KOPT-K1 (cell line): ENCODE results near the gene DRAM2.

Source experiments
- H3K27ac ChIP-seq: fragments of 200-600 bp; sonication (generic); 2 replicates; pipeline ENCODE4 v1.5.1; 2016; ENCODE audit warnings: antibody characterized with exemption, mild to moderate bottlenecking, low read depth, low read length; ENCODE audit not compliant: poor library complexity, severe bottlenecking
- H3K36me3 ChIP-seq: fragments of 200-600 bp; sonication (generic); 2 replicates; pipeline ENCODE4 v1.5.1; 2017; ENCODE audit warnings: antibody characterized with exemption, mild to moderate bottlenecking, low read length, moderate library complexity; ENCODE audit not compliant: insufficient read depth
- H3K9me3 ChIP-seq: fragments of 200-600 bp; sonication (generic); 2 replicates; pipeline ENCODE4 v1.5.1; 2017; ENCODE audit warnings: antibody characterized with exemption, low read length, mild to moderate bottlenecking; ENCODE audit not compliant: insufficient read depth, poor library complexity, severe bottlenecking

The DRAM2 gene

DNA sequence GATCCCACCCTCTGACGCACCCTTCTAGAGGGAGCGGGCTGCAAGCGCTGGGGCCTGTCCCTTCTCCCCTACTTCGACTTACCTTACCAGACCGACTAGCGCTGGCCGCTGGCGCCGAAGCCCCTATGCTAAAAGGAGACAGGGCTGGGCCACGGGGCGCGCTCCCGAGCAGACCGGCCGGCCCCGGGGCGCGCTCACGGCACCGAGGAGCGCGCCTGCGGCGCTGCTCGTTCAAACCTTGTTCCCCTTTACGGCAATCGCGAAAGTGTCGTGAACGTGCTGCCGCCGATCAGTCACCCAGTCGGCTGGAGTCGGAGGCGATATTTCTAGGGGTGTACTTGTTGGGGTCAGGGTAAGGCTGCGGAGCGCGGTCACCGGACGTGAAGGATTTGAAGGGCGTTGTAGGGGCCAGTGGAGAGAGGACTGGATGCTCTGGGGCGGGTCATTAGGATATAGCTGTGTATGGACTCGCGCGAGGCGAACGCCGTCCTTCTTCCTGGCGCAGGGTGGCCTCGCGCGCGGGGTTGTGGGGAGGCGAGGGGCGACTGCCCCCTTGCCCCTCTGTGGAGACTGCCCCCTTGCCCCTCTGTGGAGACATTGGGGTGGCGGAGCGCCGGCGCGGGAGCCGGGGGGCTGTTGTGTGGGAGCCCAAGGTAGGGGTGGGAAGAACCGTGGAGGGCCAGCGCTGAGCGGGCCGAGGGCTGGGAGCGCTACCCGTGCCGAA lies at the start of gene DRAM2, which contains the start of gene CEPT1:
TSS of gene DRAM2 (minus strand) at position 138 of the 724 bp plus-strand sequence. CDS start 8,539 bp downstream, outside the sequence.
TSS of gene CEPT1 (plus strand) at position 268 of the 724 bp plus-strand sequence. CDS start 7,492 bp downstream, outside the sequence.
- Histone ChIP-seq H3K9me3 (no peaks in the 10 kb centered on the region), H3K27ac (peak within 1 kb of the TSS; percentile 89), H3K36me3 (peaks cover 37% of the 10 kb centered on the region)

DNA sequence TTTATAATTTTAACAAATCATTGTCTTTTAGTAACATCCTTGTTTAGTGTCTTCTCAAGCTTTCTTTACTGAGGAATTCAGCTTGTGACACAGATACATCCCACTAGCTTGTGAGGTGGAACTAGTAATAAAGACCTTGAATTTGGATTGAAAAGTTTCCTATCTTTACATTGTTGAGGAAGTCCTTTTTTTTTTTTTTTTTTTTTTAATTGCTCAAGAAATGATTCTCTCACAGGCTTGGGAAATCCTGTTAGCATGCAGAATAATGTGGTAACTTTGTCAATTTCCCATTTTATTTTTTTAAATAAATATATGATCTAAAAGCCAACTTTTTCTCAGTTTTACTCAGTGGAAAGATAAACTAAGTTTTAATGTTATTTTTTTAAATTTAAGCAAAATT lies 44.8 kb upstream of the DRAM2 start:
- peaks cover 96% of the 10 kb centered on the region for H3K36me3 ChIP-seq
- H3K9me3 ChIP-seq = no peaks in the 10 kb centered on the region
- H3K27ac ChIP-seq = no peak overlapping the region

DNA sequence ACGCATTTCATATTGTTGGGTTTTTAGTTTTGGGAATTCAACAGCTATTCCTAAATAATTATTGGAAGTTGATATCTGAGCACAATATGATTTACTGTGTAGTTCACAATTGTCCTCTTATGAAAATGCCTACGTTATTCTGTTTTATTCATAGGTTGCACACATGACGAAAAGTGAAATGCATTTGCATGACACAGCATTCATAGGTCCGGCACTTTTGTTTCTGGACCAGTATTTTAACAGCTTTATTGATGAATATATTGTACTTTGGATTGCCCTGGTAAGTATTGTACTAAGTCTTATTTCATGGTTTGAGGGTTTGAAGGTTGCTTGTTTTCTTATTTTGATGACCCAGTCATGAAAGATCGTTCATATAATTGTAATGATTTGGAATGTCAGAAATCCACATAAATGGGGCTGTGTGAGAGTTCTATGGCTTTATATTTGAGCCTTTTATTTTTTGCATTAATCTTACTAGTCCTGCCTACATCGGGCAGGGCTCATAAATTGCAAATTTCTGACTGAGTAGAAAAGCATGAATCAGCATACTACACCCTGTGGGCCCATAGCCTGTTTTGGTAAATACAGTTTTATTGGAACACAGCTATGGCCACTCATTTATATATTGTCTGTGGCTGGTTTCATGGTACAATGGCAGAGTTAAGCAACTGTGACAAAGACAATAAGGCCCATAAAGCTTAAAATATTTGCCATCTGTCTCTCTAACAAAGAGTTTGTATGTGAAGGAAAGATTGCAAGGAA lies 43.6 kb upstream of the DRAM2 start:
- no peaks in the 10 kb centered on the region for H3K9me3 ChIP-seq
- peaks cover 96% of the 10 kb centered on the region for H3K36me3 ChIP-seq
- H3K27ac ChIP-seq = no peak overlapping the region

DNA sequence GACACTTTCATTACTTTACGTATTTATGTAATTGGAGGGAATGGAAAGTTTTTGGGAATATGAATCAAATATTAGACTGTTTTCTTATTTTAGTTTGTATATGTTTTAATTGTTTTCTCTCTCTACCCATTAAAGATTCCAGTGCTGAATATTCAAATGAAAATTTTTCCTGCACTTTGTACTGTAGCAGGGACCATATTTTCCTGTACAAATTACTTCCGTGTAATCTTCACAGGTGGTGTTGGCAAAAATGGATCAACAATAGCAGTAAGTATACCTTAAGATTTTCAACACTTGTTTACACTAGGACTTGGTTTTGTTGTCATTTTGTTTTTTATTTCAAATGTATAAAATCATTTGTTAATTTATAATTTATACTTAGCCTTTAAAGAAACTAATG lies 42.2 kb upstream of the DRAM2 start:
- Histone ChIP-seq H3K27ac (no peak overlapping the region), H3K36me3 (peaks cover 96% of the 10 kb centered on the region), H3K9me3 (no peaks in the 10 kb centered on the region)

DNA sequence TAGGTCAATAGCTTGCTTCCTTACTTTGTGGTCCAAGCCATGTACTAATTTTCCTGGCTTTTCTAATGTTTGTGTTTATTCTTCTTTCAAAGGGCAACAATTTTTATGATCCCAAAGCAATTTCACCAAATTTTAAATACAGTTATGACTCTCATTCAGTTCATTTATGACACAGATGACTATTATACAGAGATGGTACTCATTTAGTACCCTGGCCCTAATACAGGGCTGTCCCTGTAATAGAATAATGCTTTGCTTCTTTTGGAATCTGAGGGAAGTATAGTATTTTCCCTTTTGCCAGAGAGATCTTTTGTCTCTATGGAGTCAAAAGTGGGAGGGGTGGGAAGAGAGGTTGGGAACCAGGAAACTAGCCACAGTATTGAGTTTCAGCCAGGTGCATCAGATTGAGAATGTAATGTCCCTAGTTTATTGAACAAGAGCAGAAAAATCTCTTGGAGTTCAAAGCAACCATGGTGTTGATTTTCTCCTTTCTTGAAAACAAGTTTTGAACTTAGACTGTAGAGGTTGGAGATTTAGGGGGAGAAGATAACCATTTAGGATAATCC lies 40.2 kb upstream of the DRAM2 start:
- no peaks in the 10 kb centered on the region for H3K9me3 ChIP-seq
- H3K36me3 ChIP-seq = peaks cover 96% of the 10 kb centered on the region
- no peak overlapping the region for H3K27ac ChIP-seq

DNA sequence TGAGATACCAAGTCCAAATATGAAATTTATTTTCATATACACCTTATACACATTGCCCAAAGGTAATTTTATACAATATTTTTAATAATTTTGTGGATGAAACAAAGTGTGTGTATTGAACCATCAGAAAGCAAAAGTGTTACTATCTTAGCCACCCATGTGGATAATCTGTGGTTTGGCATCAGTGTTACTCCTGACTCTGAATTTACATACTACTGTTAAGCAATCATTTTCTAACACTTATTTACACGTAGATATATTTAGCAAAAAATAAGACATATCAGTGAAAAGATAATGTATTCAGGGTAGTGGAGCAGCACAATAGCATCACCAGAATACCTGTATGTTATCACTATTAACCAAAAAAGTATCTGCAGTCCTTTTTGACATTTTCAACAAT lies 36.8 kb upstream of the DRAM2 start:
- Histone ChIP-seq H3K9me3 (no peaks in the 10 kb centered on the region), H3K27ac (no peak overlapping the region), H3K36me3 (peaks cover 89% of the 10 kb centered on the region)

DNA sequence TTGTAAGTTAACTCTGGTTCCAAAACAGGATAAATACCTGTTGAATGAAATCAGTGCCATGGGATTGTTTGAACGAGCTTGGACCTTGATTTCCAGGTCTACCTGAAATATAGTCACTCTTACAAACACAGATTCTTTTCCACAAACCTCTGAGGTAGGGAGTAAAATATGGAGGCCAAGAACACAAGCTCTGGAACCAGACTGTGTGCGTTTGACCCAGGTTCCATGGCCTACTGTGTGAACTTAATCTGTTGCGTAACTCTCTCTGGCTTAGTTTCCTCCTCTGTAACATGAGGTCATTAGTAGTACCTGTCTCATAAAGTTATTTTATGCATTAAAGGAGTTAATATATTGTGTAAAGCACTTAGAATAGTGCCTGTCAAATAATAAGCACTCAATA lies 35.5 kb upstream of the DRAM2 start:
- Histone ChIP-seq H3K36me3 (peaks cover 91% of the 10 kb centered on the region), H3K27ac (no peak overlapping the region), H3K9me3 (no peaks in the 10 kb centered on the region)

DNA sequence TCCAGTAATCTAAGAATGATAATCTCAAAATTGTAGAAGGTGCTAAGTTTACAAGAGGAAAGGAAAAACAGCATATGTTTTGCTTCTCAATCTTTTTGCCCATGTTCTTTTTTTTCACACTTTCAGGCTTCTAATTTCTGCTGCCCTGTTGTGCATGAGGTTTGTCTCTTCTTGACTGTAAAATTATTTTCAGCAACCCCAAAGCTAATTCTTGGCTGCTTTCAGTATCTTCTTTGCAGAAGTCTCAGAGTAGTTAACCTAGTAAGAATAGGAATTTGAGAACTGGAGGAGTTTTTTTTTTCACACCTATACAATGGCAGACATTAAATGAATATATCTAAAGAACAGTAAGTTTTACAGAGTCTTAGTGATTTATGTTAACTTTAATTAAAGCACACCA lies 34.2 kb upstream of the DRAM2 start:
- peaks cover 91% of the 10 kb centered on the region for H3K36me3 ChIP-seq
- H3K27ac ChIP-seq = no peak overlapping the region
- no peaks in the 10 kb centered on the region for H3K9me3 ChIP-seq

DNA sequence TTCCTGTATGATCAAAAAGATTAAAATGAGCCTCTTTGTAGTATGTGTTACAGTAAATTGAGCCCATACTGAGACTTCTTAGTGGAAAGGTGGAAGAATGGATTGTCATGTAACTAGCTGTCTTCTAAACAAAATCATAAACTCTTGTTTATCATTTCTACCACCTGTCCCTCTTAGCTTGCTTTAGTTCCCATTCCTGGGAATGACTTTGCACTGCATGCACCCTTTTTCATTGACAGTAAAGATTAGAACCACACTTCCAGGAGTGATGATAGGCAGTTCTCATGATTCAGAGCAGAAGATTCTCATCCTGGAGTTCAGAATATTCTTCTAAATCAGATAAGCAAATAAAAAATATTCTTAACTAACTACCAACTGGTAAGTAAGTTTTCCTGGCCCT lies 32.6 kb upstream of the DRAM2 start:
- Histone ChIP-seq H3K36me3 (peaks cover 91% of the 10 kb centered on the region), H3K9me3 (no peaks in the 10 kb centered on the region), H3K27ac (no peak overlapping the region)

DNA sequence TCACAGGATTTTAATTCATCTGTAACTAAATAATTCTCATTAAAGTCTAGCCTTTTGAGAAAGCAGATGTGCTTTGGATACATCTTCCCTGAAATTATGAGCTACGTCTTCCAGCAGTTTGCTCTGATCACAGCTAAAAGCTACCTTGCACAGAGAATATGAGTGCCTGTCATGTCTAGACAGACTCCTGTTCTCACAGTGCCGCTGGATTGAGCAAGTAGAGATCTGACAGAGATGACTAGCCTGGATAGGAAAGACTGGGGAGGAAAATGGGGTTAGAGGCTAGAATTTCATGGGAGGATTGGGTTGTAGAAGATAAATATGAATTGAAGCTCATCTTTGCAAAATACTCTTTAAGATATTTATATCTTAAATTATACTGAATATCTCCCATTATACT lies 24.3 kb upstream of the DRAM2 start:
- Histone ChIP-seq H3K36me3 (peaks cover 95% of the 10 kb centered on the region), H3K27ac (no peak overlapping the region), H3K9me3 (no peaks in the 10 kb centered on the region)

DNA sequence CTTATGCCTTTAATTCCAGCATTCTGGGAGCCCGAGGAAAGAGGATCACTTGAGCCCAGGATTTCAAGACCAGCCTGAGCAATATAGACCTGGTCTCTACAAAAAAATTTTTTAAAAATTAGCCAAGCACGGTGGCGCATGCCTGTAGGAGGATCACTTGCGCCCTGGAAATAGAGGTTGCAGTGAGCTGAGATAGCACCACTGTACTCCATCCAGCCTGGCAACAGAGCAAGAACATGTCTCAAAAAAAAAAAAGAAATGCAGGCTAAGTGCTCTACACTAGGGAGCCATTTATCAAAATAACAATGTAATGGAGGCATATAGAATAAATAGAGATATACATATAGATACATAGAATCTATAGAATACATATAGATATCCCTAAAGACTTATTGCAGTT lies 23.5 kb upstream of the DRAM2 start:
- Histone ChIP-seq H3K27ac (no peak overlapping the region), H3K9me3 (no peaks in the 10 kb centered on the region), H3K36me3 (peaks cover 94% of the 10 kb centered on the region)

DNA sequence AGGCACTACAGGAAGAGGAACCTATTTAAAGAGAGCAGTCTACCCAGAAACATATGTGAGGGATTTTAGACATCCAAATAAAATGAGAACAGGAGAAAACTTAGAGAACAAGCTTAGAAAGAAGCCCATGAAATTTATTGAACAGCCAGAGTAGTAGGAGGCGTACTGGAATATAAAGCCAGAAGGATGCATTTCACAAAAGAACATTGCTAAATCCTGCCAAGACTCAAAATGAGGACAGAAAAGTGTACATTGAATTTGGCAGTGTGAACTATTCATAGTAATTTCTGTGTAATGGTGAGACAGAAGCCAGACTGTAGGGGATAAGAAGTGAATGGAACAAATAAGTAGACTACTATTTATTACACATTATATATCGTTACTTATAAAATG lies 22.6 kb upstream of the DRAM2 start:
- H3K27ac ChIP-seq = no peak overlapping the region
- peaks cover 89% of the 10 kb centered on the region for H3K36me3 ChIP-seq
- no peaks in the 10 kb centered on the region for H3K9me3 ChIP-seq

DNA sequence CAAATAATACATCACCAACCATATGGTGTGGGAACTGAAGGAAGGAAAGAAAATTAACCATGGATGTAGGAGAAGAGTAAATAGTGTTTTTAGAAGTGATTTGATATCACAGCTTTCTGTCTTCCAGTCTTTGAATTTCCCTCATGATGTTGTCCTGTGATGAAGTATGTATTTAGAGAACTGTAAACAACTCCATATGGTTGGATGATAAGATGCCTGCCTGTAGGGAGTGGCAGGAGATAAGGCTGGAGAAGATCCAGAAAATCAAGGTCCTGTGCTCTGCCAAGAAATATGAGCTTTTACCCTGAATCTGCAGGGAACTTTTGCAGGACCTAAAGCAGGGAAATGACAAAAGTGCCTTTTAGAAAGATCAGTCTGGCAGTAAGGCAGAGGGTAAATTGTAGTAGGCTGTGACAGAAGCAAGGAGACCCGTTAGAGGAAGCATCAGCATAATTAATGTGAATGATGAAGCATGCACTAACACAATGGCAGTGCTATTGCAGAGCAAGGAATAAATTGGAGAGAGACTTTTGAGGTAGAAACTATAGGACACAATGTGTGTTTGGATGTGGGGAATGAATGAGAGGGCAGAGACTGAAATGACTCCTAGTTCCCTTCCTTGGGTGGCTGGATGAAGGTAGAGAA lies 22.1 kb upstream of the DRAM2 start:
- H3K27ac ChIP-seq = no peak overlapping the region
- H3K9me3 ChIP-seq = no peaks in the 10 kb centered on the region
- H3K36me3 ChIP-seq = peaks cover 89% of the 10 kb centered on the region

DNA sequence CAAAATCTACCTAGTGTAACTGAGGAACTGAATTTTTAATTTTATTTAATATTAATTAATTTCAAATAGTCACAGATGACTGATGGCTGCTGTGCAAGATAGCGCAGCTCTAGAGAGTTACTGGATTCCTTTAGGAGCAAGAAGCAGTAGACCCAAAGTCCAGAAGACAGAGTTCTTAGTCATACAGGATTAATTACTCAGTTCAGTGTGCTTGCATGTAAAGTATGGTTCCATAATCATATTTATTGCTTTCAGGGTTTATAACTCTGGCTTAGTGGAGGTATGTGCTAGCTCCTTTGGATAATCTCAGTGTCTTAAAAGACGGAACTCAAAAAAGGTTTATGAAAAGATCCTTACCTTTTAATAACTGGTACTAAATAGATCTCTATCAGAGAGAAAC lies 17.5 kb upstream of the DRAM2 start:
- Histone ChIP-seq H3K36me3 (peaks cover 92% of the 10 kb centered on the region), H3K9me3 (no peaks in the 10 kb centered on the region), H3K27ac (no peak overlapping the region)
